Chondrocyte (in vitro differentiated cells): ENCODE measurements around the gene CTAGE9. TPM values are rescaled to one million over a fixed set of nuclear protein-coding genes. Genes with fewer than 3 reads are reported as not detected.

ENCODE experiments used
- DNase-seq: peaks from one replicate; pipeline ENCODE4 v3.0.0; 2021; ENCODE audit warnings: mixed read lengths, low spot score
- H3K27ac Mint-ChIP-seq: one replicate; pipeline ENCODE4 v1.8.0; 2021; ENCODE audit warnings: mild to moderate bottlenecking, moderate library complexity, mixed read lengths; ENCODE audit not compliant: unreplicated experiment
- H3K27me3 Mint-ChIP-seq: 2 replicates; pipeline ENCODE4 v1.8.0; 2021; ENCODE audit warnings: low read depth, mixed read lengths
- H3K36me3 Mint-ChIP-seq: 2 replicates; pipeline ENCODE4 v1.8.0; 2021; ENCODE audit warnings: low read depth, mixed read lengths
- H3K4me1 Mint-ChIP-seq: 2 replicates; pipeline ENCODE4 v1.8.0; 2021; ENCODE audit warnings: low read depth, mild to moderate bottlenecking, mixed read lengths
- H3K4me3 Mint-ChIP-seq: one replicate; pipeline ENCODE4 v1.8.0; 2021; ENCODE audit warnings: mild to moderate bottlenecking, moderate library complexity, mixed read lengths; ENCODE audit not compliant: unreplicated experiment
- H3K9me3 Mint-ChIP-seq: 2 replicates; pipeline ENCODE4 v1.8.0; 2021; ENCODE audit warnings: low read depth, mixed read lengths
- total RNA-seq: library from RNA; stranded (reverse); gene quantifications from 3 replicates; pipeline ENCODE4 v1.2.1, GENCODE V29; 2021
- TF ChIP-seq, protein P1 (sequence below): fragments of 200-600 bp; sonication (generic); IDR thresholded peaks from 2 replicates; pipeline ENCODE4 v1.5.0; 2021; ENCODE audit warnings: antibody characterized with exemption, mild to moderate bottlenecking, moderate library complexity

The CTAGE9 gene
- total RNA-seq, 1 donor from 2014 or later = not detected

DNA sequence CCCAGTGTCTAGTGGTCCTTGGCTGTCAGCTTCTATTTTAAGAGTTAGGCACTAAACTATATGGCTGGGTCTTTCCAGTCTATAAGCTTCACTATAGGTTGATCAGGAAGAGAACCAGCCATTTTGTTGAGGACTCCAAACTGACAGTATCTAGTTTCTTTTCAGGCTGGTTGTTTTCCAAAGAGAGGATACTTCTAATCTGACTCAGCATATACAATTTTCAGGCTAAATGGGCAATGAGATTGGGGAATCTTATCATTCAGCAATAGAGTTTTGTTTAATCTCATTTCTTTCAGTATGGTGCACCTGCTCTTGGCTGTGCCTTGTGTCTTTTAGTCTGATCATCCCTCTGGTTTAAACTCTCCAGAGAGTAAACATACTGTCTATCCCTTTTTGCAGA, 20.4 kb upstream of the CTAGE9 start:
- DNase-seq = no peak
- Mint-ChIP-seq H3K4me1 (peaks cover 18% of the 10 kb centered on the region), H3K27me3 (no peaks in the 10 kb centered on the region), H3K4me3 (no peak overlapping the region), H3K9me3 (peaks cover 10% of the 10 kb centered on the region), H3K36me3 (peaks cover 3% of the 10 kb centered on the region), H3K27ac (no peak overlapping the region)
- TF ChIP-seq, protein P1, sequence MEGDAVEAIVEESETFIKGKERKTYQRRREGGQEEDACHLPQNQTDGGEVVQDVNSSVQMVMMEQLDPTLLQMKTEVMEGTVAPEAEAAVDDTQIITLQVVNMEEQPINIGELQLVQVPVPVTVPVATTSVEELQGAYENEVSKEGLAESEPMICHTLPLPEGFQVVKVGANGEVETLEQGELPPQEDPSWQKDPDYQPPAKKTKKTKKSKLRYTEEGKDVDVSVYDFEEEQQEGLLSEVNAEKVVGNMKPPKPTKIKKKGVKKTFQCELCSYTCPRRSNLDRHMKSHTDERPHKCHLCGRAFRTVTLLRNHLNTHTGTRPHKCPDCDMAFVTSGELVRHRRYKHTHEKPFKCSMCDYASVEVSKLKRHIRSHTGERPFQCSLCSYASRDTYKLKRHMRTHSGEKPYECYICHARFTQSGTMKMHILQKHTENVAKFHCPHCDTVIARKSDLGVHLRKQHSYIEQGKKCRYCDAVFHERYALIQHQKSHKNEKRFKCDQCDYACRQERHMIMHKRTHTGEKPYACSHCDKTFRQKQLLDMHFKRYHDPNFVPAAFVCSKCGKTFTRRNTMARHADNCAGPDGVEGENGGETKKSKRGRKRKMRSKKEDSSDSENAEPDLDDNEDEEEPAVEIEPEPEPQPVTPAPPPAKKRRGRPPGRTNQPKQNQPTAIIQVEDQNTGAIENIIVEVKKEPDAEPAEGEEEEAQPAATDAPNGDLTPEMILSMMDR = no peak

DNA sequence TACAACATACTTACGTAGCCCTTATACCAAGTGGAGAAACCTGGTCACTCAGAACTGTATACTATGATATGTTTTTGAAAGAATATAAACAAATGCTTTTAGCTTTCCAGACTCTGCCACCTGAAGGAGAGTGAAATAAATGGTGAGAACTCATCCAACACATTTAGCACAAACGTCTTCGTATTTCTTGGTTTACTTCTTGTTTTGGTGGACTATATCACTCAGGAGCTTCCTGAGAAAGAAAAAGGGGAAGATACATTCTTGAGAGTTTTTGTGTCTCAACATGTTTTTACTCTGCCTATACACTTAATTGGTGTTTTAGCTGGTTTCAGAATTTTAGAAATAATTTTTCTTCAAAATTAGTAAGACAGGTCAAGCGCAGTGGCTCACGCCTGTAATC, 19.4 kb upstream of the CTAGE9 start:
- Mint-ChIP-seq H3K9me3 (peaks cover 10% of the 10 kb centered on the region), H3K27ac (no peak overlapping the region), H3K27me3 (no peaks in the 10 kb centered on the region), H3K4me1 (peaks cover 18% of the 10 kb centered on the region), H3K36me3 (peaks cover 3% of the 10 kb centered on the region), H3K4me3 (no peak overlapping the region)
- TF ChIP-seq, protein P1 = no peak
- DNase-seq = no peak

DNA sequence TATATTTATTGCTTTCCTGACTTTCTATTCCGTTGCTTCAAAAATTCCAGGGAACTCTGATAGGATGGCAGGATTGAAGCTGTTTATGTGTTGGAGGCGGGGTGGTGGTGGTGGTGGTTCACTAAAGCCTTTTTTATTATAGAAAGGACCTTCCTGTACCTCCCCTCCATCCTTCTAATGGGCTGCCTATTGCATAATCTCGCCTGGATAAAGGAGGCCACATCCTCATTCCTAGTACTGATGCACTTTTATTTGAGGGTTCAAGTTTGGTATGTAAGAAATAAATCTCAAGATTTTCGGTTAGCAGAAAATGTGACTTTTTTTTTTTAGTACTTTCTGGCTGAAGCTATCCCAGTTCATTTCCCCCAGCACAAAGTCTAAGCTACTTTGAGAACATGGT, 18.7 kb upstream of the CTAGE9 start:
- Mint-ChIP-seq H3K4me3 (no peak overlapping the region), H3K27ac (no peak overlapping the region), H3K4me1 (peaks cover 18% of the 10 kb centered on the region), H3K27me3 (no peaks in the 10 kb centered on the region), H3K9me3 (peaks cover 10% of the 10 kb centered on the region), H3K36me3 (peaks cover 3% of the 10 kb centered on the region)
- TF ChIP-seq, protein P1 = no peak
- no peak for DNase-seq

DNA sequence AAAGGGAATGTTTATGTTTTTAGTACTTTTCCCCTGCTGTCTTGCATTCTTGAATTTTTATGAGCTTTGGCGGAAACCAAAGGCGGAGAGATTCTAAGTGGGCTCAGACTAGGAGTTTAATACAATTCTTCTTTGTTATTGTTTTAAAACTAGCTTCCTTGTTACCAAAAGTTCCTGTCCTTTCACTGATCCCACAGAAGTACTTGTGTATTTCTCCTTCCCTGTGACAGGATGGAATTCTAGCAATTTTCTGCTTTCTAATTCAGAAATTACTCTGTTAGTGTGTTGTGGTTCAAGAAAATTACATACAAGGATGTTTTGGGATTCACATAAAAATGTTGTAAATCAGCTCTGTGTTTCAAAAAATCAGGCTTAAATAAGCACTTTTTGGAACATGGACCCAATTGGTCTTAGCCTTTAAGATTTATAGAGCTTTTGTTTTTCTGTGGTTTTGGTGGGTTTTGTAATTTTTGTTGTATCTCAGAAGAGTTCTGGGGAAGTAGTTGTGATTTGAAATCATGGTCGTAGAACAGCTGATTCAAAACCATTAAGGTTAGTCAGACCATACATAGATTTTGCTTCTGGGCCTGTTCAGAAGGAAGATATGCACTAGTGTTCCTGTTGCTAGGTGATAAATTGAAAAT, 17.6 kb upstream of the CTAGE9 start:
- DNase-seq = no peak
- no peaks in the 10 kb centered on the region for H3K27me3 Mint-ChIP-seq

DNA sequence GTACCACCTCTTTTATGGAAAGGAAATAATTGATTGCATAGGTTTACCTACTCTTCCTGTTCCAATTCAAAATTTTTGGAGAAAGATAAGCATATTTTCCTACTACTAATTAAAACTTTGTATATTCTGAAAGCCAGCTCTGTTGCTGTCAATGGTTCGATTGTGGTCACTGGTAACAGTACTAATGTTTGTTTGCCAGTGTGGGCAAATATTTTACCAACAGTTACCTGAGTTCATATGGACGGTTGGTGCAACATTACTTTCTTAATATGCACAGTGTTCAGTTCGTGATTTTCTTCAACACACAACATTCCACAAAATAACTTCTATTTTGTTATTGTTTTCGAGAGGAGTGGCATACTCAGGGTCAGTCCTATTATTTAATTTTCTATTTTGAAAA, 17.1 kb upstream of the CTAGE9 start:
- Mint-ChIP-seq H3K4me1 (peaks cover 9% of the 10 kb centered on the region), H3K9me3 (peaks cover 10% of the 10 kb centered on the region), H3K27ac (no peak overlapping the region), H3K36me3 (peaks cover 3% of the 10 kb centered on the region), H3K27me3 (no peaks in the 10 kb centered on the region), H3K4me3 (no peak overlapping the region)
- TF ChIP-seq, protein P1 = no peak
- DNase-seq = no peak

More for the DNA sequence above, 17.6 kb upstream of the CTAGE9 start:
- TF ChIP-seq, protein P1 = no peak
- Mint-ChIP-seq H3K27ac (no peak overlapping the region), H3K4me1 (peaks cover 12% of the 10 kb centered on the region), H3K4me3 (no peak overlapping the region), H3K36me3 (peaks cover 3% of the 10 kb centered on the region), H3K9me3 (peaks cover 10% of the 10 kb centered on the region)
